GM12872 (cell line): ENCODE measurements around the gene RCN2.

ENCODE experiments used
- CTCF ChIP-seq: IDR thresholded peaks from 3 replicates; pipeline ENCODE4 v1.5.1; 2011; ENCODE audit warnings: low read depth, mild to moderate bottlenecking, low read length, moderate library complexity; ENCODE audit not compliant: insufficient read depth

RCN2 gene

GRCh38 chr15:76930831-76931396, 635 bp upstream of the RCN2 start:
- TF ChIP-seq CTCF: no peak

GRCh38 chr15:76932135-76932966, 802 bp downstream of the RCN2 start:
- TF ChIP-seq CTCF: no peak

- TF ChIP-seq CTCF: no peak
Observed at GRCh38 chr15:76935620-76936019, 4.1 kb downstream of the RCN2 start.

GRCh38 chr15:76936671-76937070, 5.1 kb downstream of the RCN2 start:
- no peak for TF ChIP-seq CTCF

GRCh38 chr15:76938752-76939151, 7.2 kb downstream of the RCN2 start:
- TF ChIP-seq CTCF: no peak

GRCh38 chr15:76939715-76940114, 8.2 kb downstream of the RCN2 start:
- TF ChIP-seq CTCF: no peak

- TF ChIP-seq CTCF: no peak
Observed at GRCh38 chr15:76941636-76942035, 10.1 kb downstream of the RCN2 start.
